Upper lobe of right lung (tissue), 1 donor: ENCODE measurements around the gene FOSL1. TPM values are rescaled to one million over a fixed set of nuclear protein-coding genes. Genes with fewer than 3 reads are reported as not detected.
"Not testable (repeated sequence)": the region's sequence is repeated elsewhere in the genome, so short reads cannot be mapped to it uniquely, and the experiment has no call there.

Experiments used
- ATAC-seq: fragments of 200-7000 bp; cut with Tn5 transposase; one replicate; pipeline ENCODE4 v1.9.1; 2020; ENCODE audit warnings: mild to moderate bottlenecking, moderate library complexity
- DNase-seq: peaks from one replicate; pipeline ENCODE4 v3.0.0-alpha.2; 2020
- H3K27ac ChIP-seq: fragments of 200-600 bp; one replicate; pipeline ENCODE4 v1.8.0; 2022
- H3K27me3 ChIP-seq: fragments of 200-600 bp; one replicate; pipeline ENCODE4 v1.8.0; 2022; ENCODE audit warnings: mild to moderate bottlenecking
- H3K36me3 ChIP-seq: fragments of 200-600 bp; one replicate; pipeline ENCODE4 v1.8.0; 2022
- H3K4me1 ChIP-seq: fragments of 200-600 bp; one replicate; pipeline ENCODE4 v1.8.0; 2022
- H3K4me3 ChIP-seq: fragments of 200-600 bp; one replicate; pipeline ENCODE4 v1.8.0; 2022; ENCODE audit warnings: mild to moderate bottlenecking
- H3K9me3 ChIP-seq: fragments of 200-600 bp; one replicate; pipeline ENCODE4 v1.8.0; 2022
- intact Hi-C: fragments of 100-400 bp; cut with DNase I; formaldehyde crosslinking; loops from one replicate; pipeline ENCODE4 v1.11.0; 2022
- total RNA-seq: library from RNA; stranded (reverse); fragmentation: NEBNext Ultra II Directional; extraction: Animal tissue kit (Norgen Biotek cat#: 25700); gene quantifications from one replicate; pipeline ENCODE4 v1.2.1, GENCODE V29; 2021
- TF ChIP-seq, protein P1 (sequence below): fragments of 200-600 bp; IDR thresholded peaks from one replicate; pipeline ENCODE4 v1.8.0; 2022; ENCODE audit warnings: antibody characterized with exemption
- donor health status: DM: no; HTN: yes; CAD: no; lungs with severe emphysema.

The FOSL1 gene
- total RNA-seq, 1 donor from 2014 or later: 3.9 TPM

DNA sequence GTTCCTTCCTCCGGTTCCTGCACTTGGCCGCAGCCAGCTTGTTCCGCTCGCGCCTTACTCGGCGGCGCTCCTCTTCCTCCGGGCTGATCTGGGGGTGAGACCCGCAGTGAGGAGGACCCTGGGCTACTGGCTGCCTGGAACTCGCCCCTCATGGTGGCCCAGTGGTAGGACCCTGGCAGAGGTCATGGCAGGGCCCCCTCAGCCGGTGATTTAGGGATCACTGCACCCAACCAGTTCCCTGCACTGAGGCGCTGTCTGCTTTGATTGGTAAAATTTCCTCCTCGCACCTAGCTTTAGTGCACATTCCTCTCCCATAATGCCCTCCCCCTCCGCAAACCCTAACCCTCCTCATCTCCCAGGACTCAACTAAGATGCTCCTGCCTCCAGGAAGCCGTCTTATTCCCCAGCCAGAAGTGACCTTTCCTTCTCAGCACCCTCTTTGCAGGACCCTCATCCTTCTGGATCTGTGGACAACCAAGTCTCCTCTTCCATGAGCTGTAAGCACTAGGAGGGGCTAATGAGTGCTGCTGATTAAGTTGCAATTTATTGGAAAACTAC lies 6.1 kb downstream of the FOSL1 start:
- Histone ChIP-seq H3K9me3 (no peaks in the 10 kb centered on the region), H3K27me3 (no peaks in the 10 kb centered on the region), H3K36me3 (no peaks in the 10 kb centered on the region), H3K27ac (peak overlapping the region; percentile 87), H3K4me1 (peaks cover 48% of the 10 kb centered on the region), H3K4me3 (peak overlapping the region; percentile 91)
- no peak for DNase-seq
- peak; percentile 2 for ATAC-seq
- intact Hi-C loops: no loop called here
- TF ChIP-seq, protein P1, sequence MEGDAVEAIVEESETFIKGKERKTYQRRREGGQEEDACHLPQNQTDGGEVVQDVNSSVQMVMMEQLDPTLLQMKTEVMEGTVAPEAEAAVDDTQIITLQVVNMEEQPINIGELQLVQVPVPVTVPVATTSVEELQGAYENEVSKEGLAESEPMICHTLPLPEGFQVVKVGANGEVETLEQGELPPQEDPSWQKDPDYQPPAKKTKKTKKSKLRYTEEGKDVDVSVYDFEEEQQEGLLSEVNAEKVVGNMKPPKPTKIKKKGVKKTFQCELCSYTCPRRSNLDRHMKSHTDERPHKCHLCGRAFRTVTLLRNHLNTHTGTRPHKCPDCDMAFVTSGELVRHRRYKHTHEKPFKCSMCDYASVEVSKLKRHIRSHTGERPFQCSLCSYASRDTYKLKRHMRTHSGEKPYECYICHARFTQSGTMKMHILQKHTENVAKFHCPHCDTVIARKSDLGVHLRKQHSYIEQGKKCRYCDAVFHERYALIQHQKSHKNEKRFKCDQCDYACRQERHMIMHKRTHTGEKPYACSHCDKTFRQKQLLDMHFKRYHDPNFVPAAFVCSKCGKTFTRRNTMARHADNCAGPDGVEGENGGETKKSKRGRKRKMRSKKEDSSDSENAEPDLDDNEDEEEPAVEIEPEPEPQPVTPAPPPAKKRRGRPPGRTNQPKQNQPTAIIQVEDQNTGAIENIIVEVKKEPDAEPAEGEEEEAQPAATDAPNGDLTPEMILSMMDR: no peak

GRCh38 chr11:65892661-65893317 lies 7.4 kb downstream of the FOSL1 start:
- H3K27me3 ChIP-seq: no peaks in the 10 kb centered on the region
- no peaks in the 10 kb centered on the region for H3K9me3 ChIP-seq
- peaks cover 42% of the 10 kb centered on the region for H3K4me1 ChIP-seq
- H3K4me3 ChIP-seq: peak overlapping the region; percentile 91
- ATAC-seq (no peak), DNase-seq (no peak)
- intact Hi-C loops: no loop called here
- H3K27ac ChIP-seq: peak overlapping the region; percentile 96
- no peaks in the 10 kb centered on the region for H3K36me3 ChIP-seq
- TF ChIP-seq, protein P1: no peak

DNA sequence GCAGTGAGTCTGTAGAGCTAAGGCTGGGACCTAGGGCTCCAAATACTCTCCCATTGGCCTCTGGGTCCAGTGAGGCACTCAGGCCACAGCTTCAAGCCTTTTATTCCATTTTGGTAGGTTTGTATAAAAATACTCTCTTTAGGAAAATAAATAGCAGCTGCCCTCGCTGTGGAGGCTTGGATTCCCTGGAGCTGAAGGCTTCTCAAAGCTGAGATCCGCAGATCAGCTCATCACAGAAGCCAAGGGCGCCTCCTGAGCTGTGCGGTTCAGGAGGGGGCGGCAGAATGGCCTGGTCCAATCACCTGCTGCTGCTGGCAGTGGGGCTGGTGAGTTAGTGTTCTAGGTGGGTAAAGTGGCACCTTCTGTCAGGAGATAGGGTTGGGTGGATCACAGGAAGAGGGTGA lies 8.0 kb downstream of the FOSL1 start:
- Histone ChIP-seq H3K4me3 (peak overlapping the region; percentile 91), H3K4me1 (peaks cover 48% of the 10 kb centered on the region), H3K27ac (peak overlapping the region; percentile 96)
- H3K9me3 ChIP-seq, DNase-seq, ATAC-seq, H3K36me3 ChIP-seq, H3K27me3 ChIP-seq, intact Hi-C loops: not testable (repeated sequence)

DNA sequence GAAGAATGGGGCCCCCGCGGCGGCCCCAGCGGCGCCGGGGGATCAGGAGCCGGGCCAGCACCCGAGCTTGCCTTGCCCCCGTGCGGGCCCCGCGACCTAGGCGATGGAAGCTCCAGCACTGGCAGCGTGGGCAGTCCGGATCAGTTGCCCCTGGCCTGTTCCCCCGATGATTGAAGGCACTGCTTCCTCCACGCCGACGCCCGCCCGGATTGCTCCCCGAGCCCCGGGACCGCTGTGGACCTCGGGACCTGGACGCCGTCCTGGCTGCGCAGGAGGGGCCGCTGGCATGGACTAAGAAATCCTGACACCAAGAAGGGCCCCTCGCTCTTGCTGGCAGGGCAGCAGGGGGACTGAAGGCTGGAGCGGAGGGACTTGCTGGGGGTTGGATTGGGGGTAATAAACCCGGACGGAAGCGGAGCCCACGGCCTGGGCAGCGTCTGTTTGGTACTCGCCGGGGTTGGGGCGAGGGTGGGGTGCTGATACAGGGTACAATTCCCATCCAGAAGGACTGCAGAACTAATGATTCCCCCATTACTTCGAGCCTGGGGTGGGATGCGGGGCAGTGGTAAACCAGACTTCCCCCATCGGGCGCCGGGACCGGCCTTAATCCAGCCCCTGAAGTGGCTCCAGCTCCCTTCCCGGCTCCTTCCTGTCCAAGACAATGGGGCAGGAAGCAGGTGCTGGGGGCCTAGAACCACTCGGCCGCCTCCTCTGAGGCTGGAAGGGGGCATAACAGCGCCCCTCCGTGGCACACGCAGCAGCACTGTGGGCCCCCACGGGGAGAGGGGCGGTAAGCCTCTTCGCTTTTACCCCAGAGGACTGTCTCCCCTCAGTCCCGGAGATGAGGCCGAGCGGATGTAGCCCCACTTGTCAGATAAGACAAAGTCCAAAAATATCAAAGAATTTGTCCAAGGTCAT lies 8.7 kb downstream of the FOSL1 start:
- DNase-seq (no peak), ATAC-seq (no peak)
- peak overlapping the region; percentile 96 for H3K27ac ChIP-seq
- no peaks in the 10 kb centered on the region for H3K27me3 ChIP-seq
- H3K36me3 ChIP-seq: peaks cover 8% of the 10 kb centered on the region
- TF ChIP-seq, protein P1: peak; percentile 37
- H3K4me1 ChIP-seq: peaks cover 52% of the 10 kb centered on the region
- intact Hi-C loops: no loop called here
- H3K4me3 ChIP-seq: peak overlapping the region; percentile 91
- no peaks in the 10 kb centered on the region for H3K9me3 ChIP-seq

DNA sequence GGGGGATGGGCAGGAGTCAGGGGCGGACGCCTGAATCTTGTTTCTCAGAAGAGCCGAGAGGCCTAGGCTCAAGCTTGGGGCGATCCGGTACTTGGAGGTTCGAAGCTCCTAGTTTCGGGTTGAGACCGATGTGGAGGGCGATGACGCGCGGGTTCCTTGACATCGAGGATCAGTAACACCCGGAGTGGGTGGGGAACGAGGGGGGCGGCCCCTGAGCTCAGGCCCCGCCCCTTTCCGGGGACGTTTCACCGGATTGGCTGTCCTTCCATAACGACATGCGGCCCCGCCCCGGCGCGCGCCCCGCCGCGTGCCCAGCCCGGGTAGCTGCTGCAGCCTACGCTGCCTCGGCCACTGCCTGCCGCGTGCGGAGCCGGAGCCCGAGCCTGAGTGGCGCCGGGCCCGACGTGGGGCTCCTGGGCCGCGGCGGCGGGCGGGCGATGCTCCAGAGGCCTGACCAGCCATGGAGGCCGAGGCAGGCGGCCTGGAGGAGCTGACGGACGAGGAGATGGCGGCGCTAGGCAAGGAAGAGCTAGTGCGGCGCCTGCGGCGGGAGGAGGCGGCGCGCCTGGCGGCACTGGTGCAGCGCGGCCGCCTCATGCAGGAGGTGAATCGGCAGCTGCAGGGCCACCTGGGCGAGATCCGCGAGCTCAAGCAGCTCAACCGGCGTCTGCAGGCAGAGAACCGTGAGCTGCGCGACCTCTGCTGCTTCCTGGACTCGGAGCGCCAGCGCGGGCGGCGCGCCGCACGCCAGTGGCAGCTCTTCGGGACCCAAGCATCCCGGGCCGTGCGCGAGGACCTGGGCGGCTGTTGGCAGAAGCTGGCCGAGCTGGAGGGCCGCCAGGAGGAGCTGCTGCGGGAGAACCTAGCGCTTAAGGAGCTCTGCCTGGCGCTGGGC lies 9.6 kb downstream of the FOSL1 start, which contains the start of gene CCDC85B:
CCDC85B (plus strand) TSS at position 350 of the 895 bp plus-strand sequence; CDS start at position 461, 111 bp downstream.
- peak within 1 kb of the TSS; percentile 91 for H3K4me3 ChIP-seq
- intact Hi-C loops: no loop called here
- peak; percentile 89 for ATAC-seq
- H3K4me1 ChIP-seq: peaks cover 52% of the 10 kb centered on the region
- DNase-seq: peak; percentile 99
- H3K27me3 ChIP-seq: no peaks in the 10 kb centered on the region
- peak within 1 kb of the TSS; percentile 96 for H3K27ac ChIP-seq
- H3K36me3 ChIP-seq: peaks cover 15% of the 10 kb centered on the region
- TF ChIP-seq, protein P1: no peak
- H3K9me3 ChIP-seq: no peaks in the 10 kb centered on the region
